ENCODE measurements around the gene FRMD3.

Gene FRMD3

GRCh38 chr9:83432877-83433550 is 105.2 kb downstream of the FRMD3 start:
- no peak for DNase-seq (ENCODE audit: low read depth)

DNA sequence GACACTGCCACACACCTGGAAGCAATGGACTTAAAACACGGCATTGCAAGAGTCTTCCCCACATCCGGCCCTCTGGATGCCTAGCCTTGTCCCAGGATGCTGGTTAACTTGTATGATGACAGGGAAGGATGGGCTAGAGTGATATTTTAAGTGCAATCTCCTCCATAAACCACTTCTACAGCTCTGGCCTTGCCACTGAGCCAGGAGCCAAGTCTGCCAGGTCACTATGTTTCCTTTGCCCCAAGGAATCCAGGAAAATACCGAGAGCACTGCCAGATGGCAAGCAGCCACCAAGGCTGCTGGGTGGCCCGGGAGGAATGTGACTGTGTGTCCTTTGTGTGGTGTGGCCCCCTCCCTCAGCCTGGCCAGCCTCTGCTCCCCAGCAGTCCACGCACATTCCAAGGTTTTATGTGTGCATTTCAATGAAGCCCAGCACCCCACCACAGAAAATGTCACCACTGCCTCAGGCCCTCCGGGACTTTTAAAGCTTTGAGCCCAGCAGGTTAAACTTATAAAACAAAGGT is 106.0 kb downstream of the FRMD3 start:
- no peak for DNase-seq (ENCODE audit: low read depth)

GRCh38 chr9:83431101-83432060 is 106.8 kb downstream of the FRMD3 start:
- no peak for DNase-seq (ENCODE audit: low read depth)

GRCh38 chr9:83430681-83431080 is 107.5 kb downstream of the FRMD3 start:
- no peak for DNase-seq (ENCODE audit: low read depth)

GRCh38 chr9:83429229-83429628 is 109.0 kb downstream of the FRMD3 start:
- DNase-seq (ENCODE audit: low read depth), result no peak

- no peak for DNase-seq (ENCODE audit: low read depth)
Observed at GRCh38 chr9:83425240-83425639, 113.0 kb downstream of the FRMD3 start.

DNA sequence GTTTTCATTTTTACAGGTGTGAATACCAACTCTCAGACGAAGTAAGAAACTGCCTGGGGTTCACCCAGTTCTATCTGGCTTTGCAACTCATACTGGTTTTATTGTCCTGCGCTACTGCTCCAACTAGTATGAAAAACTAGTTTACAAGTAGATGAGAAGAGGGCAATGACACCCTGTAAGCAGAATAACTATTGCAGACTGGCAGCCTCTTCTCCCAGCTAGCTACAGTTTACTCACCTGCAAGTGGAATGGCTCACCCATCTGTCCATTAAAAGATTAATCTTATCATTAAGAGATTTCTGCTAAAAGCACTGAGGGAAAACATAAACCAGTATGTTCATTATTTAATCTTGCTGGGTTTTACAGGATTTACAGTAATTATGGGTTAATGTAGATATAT is 113.4 kb downstream of the FRMD3 start:
- no peak for DNase-seq (ENCODE audit: low read depth)

GRCh38 chr9:83423815-83424707 is 114.1 kb downstream of the FRMD3 start:
- DNase-seq (ENCODE audit: low read depth), result no peak

DNA sequence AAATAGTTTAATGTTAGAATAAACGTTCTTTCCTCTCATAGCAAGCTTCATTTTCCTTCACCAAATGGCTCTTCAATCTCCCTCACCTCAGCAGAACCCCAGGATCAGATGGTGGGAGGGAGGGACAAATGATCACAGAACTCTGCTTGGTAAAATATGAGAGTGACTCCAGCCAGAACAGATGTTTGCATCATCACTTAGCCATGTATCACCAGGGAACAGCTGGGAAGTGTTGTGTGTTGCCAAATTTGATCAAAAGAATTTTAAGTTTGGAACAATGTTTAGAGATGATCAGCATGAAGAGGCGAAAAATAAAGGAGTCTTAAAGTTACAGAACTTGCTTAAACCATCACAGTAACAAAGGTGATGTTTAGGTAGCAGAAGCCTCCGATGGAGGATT is 115.7 kb downstream of the FRMD3 start:
- no peak for DNase-seq (ENCODE audit: low read depth)

GRCh38 chr9:83420486-83420885 is 117.7 kb downstream of the FRMD3 start:
- no peak for DNase-seq (ENCODE audit: low read depth)

GRCh38 chr9:83419961-83420360 is 118.2 kb downstream of the FRMD3 start:
- DNase-seq (ENCODE audit: low read depth), result no peak

GRCh38 chr9:83418283-83418682 is 119.9 kb downstream of the FRMD3 start:
- no peak for DNase-seq (ENCODE audit: low read depth)

- DNase-seq (ENCODE audit: low read depth), result no peak
Observed at GRCh38 chr9:83413367-83413766, 124.8 kb downstream of the FRMD3 start.

GRCh38 chr9:83410701-83411100 is 127.5 kb downstream of the FRMD3 start:
- DNase-seq (ENCODE audit: low read depth), result no peak

DNA sequence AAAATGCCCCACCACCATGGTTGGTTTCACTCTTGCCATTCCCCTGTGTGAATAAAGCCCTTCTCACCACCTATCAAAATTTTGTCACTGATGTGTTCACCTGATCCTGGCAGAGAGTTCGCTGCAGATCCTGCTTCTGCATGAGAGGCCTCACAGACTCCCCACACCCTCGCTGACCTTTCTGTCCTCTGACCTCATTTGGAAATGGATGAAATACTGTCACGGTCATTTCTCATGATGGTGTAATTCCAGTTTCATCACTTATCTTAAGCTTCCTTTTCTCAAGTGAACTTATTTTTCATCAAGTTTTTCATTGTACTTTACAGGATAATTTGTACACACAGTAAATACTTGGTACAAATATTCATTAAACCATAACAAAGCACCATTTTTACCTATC is 131.3 kb downstream of the FRMD3 start:
- DNase-seq (ENCODE audit: low read depth), result no peak

DNA sequence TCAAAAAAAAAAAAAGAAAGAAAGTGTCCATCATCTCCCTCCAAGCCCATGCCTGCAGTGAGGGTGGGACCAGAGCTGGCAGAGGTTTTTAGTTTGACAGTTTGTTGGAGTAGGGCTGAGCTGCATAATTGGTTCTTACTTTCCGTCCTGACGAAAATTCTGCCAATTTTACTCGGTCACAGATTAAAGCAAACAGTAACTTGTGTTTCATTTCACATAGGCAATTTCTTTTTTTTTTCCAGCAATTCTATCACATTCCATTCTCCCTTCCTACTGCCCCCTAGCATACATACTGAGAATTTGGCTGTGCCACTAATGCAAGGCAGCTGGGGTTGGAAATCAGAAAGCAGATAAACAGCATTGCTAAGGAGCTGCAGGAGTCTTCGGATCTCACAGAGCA is 132.4 kb downstream of the FRMD3 start:
- DNase-seq (ENCODE audit: low read depth), result no peak

GRCh38 chr9:83403527-83404238 is 134.5 kb downstream of the FRMD3 start:
- no peak for DNase-seq (ENCODE audit: low read depth)

DNA sequence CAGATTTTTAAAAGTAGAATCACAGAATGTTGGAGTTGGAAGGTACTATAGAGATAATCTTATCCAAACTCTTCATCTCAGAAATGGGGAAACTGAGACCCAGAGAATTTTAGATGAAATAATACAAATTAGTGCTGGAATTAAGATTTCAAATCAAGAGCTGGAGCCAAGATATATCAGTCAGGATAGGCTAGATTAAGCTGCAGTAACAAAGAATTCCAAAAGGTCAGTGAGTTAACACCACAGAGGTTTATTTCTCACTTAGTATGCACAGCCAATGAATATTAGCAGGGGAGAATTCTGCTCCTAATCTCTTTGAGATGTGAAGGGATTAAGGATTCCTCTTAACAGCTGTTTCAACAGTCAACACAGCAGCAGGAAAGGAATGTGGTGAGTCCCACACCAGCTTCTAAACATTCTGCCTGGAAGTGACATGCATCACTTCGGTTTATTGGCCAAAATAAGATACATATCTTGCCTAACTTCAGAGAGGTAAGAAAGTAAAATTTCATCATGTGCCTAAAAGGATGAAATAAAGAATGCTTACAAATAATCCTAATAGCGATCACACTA is 136.8 kb downstream of the FRMD3 start:
- no peak for DNase-seq (ENCODE audit: low read depth)

GRCh38 chr9:83396813-83397212 is 141.4 kb downstream of the FRMD3 start:
- no peak for DNase-seq (ENCODE audit: low read depth)

- no peak for DNase-seq (ENCODE audit: low read depth)
Observed at GRCh38 chr9:83396342-83396741, 141.9 kb downstream of the FRMD3 start.

DNA sequence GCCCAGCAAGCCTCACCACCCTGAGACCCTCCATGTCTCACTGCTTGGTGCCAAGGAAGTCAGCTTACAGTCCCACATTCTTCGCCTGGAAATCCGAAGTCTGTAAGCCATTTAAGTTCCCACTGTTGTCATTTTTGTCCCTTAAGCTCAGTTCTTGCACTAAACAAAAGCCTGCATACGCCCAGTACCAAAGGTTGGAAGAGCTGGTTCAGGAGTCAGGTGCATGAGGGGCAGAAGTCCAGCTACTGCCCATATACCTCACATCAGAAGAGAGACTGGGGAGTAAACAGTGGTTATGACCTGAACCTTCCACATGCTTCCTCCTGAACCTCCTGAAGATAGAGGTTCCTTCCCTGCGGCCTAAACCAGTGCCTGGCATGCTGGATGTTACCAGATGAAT is 146.0 kb downstream of the FRMD3 start:
- DNase-seq (ENCODE audit: low read depth), result no peak
